GM23338 (cell line): ENCODE data around the gene ARMC5.
"Not testable (repeated sequence)": the region's sequence is repeated elsewhere in the genome, so short reads cannot be mapped to it uniquely, and the experiment has no call there.

Experiments used
- CREB1 ChIP-seq: fragments of 250-450 bp; sonication (Bioruptor Pico); IDR thresholded peaks from 2 replicates; pipeline ENCODE4 v1.5.0; 2020; ENCODE audit warnings: low read depth, mild to moderate bottlenecking, moderate library complexity
- EZH2 ChIP-seq: fragments of 200-600 bp; sonication (generic); IDR thresholded peaks from one replicate; pipeline ENCODE4 v1.8.0; 2017; ENCODE audit warnings: antibody characterized with exemption, mild to moderate bottlenecking, low read depth; ENCODE audit not compliant: unreplicated experiment
- EZH2phosphoT487 ChIP-seq: fragments of 200-600 bp; sonication (generic); IDR thresholded peaks from one replicate; pipeline ENCODE4 v1.8.1; 2018; ENCODE audit warnings: antibody characterized with exemption; ENCODE audit not compliant: unreplicated experiment
- JUNB ChIP-seq: IDR thresholded peaks from one replicate; pipeline ENCODE4 v1.6.1; 2016; ENCODE audit warnings: antibody characterized with exemption; ENCODE audit not compliant: unreplicated experiment
- POLR2AphosphoS5 ChIP-seq: IDR thresholded peaks from 2 replicates; pipeline ENCODE4 v1.6.1; 2016; ENCODE audit warnings: antibody characterized with exemption, low read depth
- REST ChIP-seq: IDR thresholded peaks from one replicate; pipeline ENCODE4 v1.6.1; 2018; ENCODE audit warnings: antibody characterized with exemption; ENCODE audit not compliant: unreplicated experiment
- ZNF114 ChIP-seq: fragments of 250-450 bp; sonication (Bioruptor Pico); IDR thresholded peaks from 2 replicates; pipeline ENCODE4 v1.5.0; 2020; ENCODE audit warnings: mild to moderate bottlenecking, moderate library complexity
- TF ChIP-seq, protein P1 (sequence below), 2 experiments: fragments of 200-600 bp in 1 of 2; sonication (generic) in 1 of 2; conservative IDR thresholded peaks; 2 replicates each; pipeline versions ENCODE4 v1.5.1 to v1.6.1; 2016 to 2017; ENCODE audit warnings: antibody characterized with exemption in 2 of 2, low read depth in 2 of 2, mild to moderate bottlenecking in 2 of 2, moderate library complexity in 1 of 2
- TF ChIP-seq, protein P2 (sequence below): fragments of 250-450 bp; sonication (Bioruptor Pico); IDR thresholded peaks from 2 replicates; pipeline ENCODE4 v1.5.0; 2020; ENCODE audit warnings: mild to moderate bottlenecking, moderate library complexity

DNA sequence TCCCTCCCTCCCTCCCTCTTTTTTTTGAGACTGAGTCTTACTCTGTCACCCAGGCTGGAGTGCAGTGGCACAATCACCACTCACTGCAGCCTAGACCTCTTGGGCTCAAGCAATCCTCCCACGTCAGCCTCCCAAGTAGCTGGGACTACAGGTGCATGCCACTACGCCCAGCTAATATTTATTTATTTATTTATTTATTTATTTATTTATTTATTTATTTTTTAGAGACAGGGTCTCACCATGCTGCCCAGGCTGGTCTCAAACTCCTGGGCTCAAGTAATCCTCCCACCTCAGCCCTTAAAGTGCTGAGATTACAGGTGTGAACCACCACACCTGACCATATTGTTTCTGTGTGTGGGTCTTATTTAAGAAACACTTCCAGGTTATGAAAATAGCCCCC lies 42.3 kb upstream of the ARMC5 start:
- TF ChIP-seq, protein P1, sequence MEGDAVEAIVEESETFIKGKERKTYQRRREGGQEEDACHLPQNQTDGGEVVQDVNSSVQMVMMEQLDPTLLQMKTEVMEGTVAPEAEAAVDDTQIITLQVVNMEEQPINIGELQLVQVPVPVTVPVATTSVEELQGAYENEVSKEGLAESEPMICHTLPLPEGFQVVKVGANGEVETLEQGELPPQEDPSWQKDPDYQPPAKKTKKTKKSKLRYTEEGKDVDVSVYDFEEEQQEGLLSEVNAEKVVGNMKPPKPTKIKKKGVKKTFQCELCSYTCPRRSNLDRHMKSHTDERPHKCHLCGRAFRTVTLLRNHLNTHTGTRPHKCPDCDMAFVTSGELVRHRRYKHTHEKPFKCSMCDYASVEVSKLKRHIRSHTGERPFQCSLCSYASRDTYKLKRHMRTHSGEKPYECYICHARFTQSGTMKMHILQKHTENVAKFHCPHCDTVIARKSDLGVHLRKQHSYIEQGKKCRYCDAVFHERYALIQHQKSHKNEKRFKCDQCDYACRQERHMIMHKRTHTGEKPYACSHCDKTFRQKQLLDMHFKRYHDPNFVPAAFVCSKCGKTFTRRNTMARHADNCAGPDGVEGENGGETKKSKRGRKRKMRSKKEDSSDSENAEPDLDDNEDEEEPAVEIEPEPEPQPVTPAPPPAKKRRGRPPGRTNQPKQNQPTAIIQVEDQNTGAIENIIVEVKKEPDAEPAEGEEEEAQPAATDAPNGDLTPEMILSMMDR (conservative IDR thresholded peaks at IDR 0.05; ENCODE audit: low read depth in 2 of 2): not testable (repeated sequence)
- not testable (repeated sequence) for TF ChIP-seq JUNB; POLR2AphosphoS5; CREB1 (CRISPR knock-in tag); EZH2; EZH2phosphoT487; ZNF114 (CRISPR knock-in tag); REST
- TF ChIP-seq, protein P2, sequence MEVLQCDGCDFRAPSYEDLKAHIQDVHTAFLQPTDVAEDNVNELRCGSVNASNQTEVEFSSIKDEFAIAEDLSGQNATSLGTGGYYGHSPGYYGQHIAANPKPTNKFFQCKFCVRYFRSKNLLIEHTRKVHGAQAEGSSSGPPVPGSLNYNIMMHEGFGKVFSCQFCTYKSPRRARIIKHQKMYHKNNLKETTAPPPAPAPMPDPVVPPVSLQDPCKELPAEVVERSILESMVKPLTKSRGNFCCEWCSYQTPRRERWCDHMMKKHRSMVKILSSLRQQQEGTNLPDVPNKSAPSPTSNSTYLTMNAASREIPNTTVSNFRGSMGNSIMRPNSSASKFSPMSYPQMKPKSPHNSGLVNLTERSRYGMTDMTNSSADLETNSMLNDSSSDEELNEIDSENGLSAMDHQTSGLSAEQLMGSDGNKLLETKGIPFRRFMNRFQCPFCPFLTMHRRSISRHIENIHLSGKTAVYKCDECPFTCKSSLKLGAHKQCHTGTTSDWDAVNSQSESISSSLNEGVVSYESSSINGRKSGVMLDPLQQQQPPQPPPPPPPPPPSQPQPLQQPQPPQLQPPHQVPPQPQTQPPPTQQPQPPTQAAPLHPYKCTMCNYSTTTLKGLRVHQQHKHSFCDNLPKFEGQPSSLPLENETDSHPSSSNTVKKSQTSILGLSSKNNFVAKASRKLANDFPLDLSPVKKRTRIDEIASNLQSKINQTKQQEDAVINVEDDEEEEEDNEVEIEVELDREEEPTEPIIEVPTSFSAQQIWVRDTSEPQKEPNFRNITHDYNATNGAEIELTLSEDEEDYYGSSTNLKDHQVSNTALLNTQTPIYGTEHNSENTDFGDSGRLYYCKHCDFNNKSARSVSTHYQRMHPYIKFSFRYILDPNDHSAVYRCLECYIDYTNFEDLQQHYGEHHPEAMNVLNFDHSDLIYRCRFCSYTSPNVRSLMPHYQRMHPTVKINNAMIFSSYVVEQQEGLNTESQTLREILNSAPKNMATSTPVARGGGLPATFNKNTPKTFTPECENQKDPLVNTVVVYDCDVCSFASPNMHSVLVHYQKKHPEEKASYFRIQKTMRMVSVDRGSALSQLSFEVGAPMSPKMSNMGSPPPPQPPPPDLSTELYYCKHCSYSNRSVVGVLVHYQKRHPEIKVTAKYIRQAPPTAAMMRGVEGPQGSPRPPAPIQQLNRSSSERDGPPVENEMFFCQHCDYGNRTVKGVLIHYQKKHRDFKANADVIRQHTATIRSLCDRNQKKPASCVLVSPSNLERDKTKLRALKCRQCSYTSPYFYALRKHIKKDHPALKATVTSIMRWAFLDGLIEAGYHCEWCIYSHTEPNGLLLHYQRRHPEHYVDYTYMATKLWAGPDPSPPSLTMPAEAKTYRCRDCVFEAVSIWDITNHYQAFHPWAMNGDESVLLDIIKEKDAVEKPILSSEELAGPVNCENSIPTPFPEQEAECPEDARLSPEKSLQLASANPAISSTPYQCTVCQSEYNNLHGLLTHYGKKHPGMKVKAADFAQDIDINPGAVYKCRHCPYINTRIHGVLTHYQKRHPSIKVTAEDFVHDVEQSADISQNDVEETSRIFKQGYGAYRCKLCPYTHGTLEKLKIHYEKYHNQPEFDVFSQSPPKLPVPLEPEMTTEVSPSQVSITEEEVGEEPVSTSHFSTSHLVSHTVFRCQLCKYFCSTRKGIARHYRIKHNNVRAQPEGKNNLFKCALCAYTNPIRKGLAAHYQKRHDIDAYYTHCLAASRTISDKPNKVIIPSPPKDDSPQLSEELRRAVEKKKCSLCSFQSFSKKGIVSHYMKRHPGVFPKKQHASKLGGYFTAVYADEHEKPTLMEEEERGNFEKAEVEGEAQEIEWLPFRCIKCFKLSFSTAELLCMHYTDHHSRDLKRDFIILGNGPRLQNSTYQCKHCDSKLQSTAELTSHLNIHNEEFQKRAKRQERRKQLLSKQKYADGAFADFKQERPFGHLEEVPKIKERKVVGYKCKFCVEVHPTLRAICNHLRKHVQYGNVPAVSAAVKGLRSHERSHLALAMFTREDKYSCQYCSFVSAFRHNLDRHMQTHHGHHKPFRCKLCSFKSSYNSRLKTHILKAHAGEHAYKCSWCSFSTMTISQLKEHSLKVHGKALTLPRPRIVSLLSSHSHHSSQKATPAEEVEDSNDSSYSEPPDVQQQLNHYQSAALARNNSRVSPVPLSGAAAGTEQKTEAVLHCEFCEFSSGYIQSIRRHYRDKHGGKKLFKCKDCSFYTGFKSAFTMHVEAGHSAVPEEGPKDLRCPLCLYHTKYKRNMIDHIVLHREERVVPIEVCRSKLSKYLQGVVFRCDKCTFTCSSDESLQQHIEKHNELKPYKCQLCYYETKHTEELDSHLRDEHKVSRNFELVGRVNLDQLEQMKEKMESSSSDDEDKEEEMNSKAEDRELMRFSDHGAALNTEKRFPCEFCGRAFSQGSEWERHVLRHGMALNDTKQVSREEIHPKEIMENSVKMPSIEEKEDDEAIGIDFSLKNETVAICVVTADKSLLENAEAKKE (CRISPR knock-in tag): not testable (repeated sequence)
